NCI-H345 treated with DMSO at 0.1 percent for 48 hours (cell line): ENCODE data around the gene PGS1.
"Not testable (repeated sequence)": the region's sequence is repeated elsewhere in the genome, so short reads cannot be mapped to it uniquely, and the experiment has no call there.

Experiments
- DNase-seq: peaks from one replicate; lab custom pipeline; 2025; ENCODE audit not compliant: unreplicated experiment; lab: John Stamatoyannopoulos, UW

Gene PGS1

DNA sequence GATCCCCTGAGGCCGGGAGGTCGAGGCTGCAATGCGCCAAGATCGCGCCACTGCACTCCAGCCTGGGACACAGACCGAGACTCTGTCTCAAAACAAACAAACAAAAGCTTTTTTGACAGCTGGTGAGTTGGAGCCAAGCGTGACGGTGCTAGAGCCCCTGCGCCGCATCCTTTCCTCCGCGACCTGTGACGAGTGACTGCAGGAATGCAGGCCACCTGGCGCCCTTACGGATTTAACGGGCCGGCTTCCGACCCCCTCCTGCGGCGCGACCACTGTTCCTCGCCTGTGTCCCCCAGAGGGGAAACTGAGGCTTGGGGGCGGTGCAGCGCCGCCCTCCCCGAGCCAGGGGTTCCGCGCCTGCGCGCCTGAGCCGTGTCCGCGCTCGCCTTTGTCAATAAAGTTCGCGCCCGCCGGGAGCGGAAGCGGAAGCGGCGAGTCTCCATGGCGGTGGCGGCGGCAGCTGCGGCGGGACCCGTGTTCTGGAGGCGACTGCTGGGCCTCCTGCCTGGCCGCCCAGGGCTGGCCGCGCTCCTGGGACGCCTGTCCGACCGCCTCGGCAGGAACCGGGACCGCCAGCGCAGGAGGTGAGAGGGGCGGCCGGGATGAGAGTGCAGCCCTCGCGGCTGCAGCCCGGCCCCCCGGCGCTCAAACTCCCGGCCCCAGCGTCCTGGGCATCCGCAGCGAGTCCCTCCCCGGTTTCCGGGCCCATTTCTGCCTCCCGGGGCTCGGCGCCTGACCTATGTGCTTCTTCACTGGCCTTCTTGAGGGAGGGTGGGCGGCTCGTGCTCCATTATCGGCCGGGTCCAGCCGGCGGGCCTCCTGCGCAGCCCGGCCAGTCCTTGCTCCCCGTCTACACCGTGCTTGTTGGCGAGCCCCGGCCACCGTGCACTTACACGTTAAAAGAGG is at the start of gene PGS1:
TSS of gene PGS1 (plus strand) at position 425 of the 906 bp plus-strand sequence. CDS start at position 442, 17 bp downstream.
- peak; percentile 48 for DNase-seq

DNA sequence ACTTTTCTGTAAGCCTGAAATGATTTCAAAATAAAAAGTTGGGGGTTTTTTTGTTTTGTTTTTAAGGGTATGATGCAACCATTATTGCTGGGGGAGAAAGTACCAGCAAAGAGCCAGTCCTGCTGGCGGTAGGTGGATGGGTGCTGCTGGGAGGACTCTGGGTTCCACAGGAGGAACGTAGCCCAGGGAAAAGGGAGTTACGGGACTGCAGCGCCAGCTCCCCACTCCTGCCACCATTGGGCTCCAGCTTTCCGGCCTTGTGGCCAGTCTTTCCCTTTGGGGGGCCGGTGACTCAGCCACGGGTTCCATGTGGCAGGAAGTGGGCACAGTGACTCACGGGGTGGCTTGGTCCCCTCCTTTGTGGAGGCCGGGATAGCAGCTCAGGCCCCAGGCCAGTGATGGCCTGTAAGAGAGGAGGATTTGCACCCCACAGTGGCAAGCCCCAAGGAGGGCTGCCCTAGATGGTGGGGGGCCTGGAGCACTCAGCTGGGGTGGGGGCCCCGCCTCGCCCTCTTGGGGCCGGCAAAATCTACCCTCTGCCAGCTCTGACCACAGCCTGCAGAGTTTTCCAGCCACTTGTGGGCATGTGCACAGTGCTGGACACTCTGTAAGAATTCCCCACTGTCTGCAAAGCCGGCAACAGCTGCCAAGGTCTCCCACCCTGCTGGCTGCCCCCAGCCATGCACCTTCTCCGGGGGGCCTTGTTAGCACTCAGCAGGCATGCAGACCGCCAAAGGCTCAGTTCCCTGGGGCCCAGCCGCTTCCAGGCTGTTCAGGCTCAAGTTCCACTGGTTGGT is 49.0 kb upstream of the PGS1 start:
- DNase-seq = no peak

- no peak for DNase-seq
Observed at GRCh38 chr17:78330570-78331224, 47.8 kb upstream of the PGS1 start.

- DNase-seq = not testable (repeated sequence)
Observed at GRCh38 chr17:78331355-78331754, 47.1 kb upstream of the PGS1 start.

GRCh38 chr17:78332991-78333390 is 45.5 kb upstream of the PGS1 start:
- no peak for DNase-seq

DNA sequence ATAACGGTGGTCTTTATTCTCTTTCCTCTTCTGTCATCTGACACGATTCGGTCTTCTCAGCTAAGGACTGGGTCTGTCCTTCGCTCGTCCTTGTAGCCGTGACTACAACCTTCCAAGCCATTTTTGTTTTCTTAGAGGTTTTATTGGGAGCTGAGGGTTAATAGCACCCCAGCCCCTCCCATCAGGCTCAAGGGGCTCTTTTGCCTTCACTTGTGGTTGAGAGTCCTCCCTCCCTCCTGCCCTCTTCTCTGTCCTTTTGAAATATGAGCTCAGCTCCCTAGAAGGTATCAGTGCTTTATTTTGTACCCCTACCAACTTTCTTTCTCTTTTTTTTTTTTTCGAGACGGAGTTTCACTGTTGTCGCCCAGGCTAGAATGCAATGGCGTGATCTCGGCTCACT is 43.2 kb upstream of the PGS1 start:
- DNase-seq = no peak

DNA sequence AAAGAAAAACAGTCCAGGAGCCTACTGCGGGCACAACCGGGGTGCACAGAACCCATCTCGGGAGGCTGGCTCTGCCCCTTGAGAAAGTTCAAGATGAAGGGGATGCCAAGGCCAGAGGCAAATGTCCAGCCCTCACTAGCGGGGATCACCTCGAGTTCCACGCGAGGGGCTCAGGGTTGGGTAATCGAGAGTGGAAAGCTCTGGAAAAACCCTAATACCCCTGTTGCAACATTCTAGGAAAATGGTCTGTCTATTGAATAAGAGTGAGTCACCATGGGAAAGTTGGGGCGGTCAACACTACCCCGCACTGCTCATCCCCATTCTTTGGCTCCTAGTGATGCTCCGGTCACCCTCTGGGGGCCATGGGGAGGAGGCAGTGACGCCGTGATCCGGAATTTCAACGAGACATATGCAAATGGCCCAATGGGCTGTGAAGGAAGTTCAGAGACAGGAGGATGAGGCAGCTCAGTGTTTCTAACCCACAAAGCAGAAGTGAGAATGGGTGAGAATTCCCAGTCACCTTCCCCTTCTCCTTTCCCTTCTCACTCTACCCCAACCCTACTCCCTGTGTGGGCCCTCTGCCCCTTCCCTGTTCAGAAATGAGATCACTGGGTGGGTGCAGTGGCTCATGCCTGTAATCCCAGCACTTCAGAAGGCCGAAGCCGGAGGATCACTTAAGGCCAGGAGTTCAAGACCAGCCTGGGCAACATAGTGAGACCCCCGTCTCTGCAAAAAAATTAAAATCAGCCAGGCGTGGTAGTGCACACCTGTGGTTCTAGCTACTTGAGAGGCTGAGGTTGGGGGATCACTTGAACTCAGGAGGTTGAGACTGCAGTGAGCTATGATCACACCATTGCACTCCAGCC is 41.0 kb upstream of the PGS1 start:
- DNase-seq = no peak

GRCh38 chr17:78338486-78339259 is 39.8 kb upstream of the PGS1 start:
- no peak for DNase-seq

DNA sequence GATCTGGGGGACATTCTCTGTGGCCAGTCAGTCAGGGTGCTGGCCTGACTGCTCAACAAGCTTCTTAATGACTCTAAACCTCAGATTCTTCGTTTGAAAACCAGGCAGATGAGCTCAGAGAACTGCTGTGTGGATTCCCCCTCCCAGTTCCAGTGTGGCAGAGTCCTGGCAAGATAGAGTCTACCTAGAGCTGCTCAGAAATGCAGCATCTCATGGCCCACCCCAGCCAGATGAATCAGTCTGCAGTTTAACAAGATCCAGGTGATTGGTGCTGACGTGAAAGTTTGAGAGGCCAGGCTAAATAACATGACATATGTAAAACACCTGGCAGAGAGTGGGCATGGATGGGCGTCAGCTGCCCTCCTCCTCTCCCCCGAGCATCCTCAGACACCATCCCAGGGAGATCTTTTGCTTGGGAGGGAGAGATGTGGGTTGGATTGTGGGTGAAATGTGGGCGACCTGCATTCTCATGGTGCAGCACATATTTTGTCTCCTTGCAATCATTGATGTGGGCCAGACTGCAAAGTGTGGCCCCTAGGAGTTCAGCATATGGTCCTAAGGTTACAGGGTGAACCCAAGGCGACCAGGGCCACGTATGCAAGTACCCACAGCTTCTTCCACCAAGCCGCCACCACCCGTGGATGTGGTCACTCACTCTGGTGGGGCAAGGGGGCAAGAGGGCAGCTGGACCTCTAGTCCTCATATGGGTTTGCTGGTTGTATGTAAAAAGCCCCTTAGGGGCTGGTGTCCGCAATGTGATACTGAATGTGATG is 38.1 kb upstream of the PGS1 start:
- no peak for DNase-seq

DNA sequence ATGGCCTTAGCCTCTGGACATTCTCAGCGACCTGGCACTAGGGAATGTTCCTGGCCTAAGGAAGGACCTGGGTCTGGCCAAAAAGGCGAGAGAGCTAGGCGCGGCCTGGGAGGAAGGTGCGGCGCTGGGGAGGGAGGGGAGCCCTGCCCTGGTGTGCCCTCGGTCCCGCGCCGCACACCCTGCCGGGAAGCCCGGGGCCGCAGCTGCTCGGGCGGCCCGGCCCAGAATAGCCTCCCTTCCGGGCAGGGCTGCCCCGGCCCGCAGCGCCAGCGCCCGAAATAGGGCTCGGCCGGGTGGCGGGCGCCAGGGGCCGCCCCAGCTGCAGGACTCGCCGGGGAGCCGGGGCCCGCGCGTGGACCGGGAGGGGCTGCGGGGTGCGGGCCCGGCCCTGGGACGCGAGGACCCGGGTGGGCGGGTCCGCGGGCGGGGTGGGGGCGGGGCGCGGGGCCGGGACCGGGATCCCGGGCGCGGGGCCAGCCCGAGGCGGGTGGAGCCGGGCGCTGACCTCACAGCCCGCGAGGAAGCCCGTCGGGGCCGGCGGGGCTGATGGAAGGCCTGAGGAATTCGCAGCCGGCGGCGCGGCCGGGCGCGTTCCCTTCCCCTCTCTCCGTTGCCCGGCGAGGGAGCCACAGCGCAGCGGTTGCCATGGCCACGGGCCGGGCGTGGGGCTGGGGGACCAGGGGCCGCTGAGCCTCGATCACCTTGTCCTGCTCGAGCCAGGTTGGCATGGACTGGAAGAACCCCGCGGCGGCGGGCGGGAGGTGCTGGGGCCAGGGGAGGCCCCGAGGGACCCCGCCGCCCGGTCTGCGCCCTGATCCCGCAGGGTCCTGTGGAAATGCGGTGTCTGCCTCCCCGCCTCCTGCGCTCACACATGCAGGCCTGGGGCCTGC is 36.6 kb upstream of the PGS1 start:
- DNase-seq = no peak

GRCh38 chr17:78342449-78343186 is 35.8 kb upstream of the PGS1 start:
- DNase-seq = no peak

GRCh38 chr17:78343187-78343542 is 35.3 kb upstream of the PGS1 start:
- DNase-seq = no peak

DNA sequence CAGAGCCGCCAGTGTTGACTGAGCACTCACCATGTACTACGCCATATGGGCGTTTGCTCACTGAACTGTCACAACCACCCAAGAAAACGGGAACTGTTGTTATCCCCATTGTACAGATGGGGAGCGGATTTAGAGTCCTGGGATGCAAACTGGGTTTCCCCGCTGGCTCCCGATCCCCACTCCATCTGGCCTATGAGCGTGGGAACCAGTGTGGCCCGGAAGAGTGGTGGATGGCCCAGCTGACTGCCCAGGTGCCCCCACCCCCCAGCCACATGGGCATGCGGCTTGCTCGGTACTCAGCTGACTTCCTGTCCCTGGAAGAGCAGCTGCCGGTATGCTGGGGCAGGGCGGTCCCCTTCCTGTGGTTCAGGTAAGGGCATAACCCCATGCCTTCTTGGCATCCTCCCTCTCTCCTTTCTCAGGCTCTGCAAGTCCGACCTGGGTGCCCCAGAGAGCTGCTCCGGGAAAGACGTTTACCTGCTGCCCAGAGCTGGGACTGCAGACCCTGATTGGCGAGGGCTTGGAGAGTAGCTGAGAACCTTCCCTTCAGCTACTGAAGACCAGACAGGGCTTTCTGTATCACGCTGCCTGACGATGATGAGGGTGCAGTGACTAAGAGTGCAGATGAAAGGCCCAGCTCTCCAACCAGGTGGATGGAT is 34.8 kb upstream of the PGS1 start:
- DNase-seq = no peak

DNA sequence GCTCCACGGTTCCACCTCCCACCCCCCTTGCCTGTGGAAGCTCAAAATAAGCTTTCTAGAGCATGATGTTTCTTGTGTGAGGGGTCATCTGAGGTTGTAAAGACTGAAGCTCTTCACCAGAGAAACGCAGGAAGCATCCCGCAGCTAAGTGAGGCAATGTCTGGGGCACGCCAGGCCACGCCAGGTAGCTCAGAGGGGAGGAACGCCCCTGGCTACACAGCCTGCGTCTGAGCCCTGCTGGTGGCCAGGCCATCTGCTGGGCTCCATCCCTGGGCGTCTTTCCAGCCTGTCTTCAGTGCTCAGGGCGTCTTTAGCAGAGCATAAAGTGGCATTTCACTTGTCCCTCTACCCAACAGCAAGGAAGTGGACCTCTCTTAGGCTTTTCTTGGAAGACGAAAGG is 33.8 kb upstream of the PGS1 start:
- DNase-seq = no peak

- no peak for DNase-seq
Observed at GRCh38 chr17:78345172-78345571, 33.3 kb upstream of the PGS1 start.

GRCh38 chr17:78345791-78346494 is 32.5 kb upstream of the PGS1 start:
- DNase-seq = no peak
